GM21825 (cell line): ENCODE measurements around the gene CDKN2C.
A peak's percentile ranks its signal among the peaks of the same experiment; 100 is the strongest.
"Not testable (repeated sequence)": the region's sequence is repeated elsewhere in the genome, so short reads cannot be mapped to it uniquely, and the experiment has no call there.

Experiments used
- ATAC-seq: cut with Tn5 transposase; IDR thresholded peaks from one replicate; pipeline ENCODE4 v1.9.1; 2021; ENCODE audit warnings: mild to moderate bottlenecking, moderate library complexity; ENCODE audit not compliant: unreplicated experiment

Gene CDKN2C

DNA sequence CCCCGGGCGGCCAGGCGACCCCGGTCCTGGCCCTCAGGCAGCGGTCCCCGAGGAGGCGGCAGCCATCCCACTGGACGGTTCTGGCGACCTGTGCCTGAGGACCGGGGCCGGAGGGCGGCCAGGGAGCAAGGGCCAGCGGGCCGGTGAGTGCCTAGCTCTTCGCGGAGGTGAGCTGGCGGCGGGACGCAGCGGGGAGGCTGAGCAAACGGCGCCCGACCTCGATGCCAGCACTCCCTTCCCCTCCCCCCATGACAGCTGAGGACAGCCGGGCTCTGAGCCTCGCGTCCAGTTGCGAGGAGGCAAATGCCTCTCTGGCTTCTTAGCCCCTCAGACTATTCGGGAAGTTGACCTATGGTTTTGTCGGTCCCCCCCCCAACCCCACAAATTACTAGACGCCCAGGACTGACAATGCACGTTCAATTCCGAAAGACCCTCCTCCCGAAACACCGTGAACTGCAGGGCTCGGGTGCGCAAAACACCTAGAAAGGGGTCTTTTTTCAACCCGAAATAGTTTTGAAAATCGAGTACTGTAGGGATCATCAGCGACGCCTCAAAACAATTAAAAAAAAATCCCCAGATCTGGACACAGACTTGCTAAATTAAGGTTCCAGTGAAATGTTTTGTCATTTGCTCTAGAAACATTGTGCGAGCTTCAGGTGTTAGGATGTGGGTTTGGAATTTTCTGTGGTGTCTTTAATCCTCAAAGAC, 8.3 kb downstream of the CDKN2C start:
- ATAC-seq: peak; percentile 37

DNA sequence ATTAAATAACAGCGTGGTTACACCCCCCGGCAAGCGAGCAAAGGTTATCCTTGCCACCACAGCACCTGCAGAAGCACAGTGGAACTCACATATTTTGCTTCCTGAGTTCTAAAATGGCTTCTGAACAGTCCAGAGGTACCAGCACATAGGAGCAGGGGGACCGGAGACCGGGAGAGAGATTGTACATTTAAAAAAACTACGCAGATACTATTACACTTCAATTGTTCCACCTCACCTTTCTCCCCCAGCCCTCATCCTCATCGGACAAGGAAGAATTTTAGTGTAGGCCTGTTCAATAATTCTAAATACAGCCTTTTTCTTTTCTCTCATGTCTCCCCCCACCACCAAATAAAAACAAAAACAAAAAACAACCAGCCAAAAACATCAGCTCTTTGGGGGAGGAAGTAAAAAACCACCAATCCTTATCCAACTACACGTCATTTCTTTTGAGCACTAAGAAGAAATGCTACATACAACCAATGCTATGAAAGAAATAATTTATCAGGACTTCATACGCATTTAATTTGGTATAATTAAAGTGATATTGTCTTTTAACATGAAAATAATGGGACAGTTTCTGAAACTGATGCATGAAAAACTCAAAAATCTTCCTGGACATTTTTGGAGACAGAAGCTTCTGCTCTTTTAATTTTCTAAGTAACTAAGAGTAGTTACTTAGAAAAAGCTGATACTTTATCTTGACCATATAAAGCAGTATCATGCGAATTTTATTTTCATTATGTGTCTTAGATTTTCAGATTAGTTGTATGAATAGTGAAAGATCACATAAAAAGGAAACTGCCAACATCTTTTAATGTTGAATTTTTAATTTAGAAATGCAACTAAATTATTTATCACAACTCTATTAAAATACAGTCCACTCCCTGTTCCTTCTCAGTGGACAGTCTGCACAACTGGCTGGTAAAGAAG, 9.1 kb downstream of the CDKN2C start:
- no peak for ATAC-seq

DNA sequence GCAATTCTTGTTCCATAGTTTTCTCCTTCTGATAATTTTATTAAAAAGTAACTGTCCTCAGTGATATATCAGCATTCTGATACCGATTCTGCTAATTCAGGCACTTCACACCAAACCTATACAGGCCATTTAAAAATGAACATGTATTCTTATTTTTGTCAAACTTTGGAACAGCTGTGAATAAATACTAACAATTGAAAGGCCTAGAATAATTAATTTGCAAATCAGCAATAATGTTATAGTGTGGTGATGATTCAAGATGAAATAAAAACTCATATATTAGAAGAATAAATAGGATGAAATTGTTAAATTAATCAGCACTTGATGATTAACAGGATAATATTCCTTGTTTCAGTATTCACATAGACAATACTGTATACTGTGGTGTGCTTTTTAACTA, 9.9 kb downstream of the CDKN2C start:
- ATAC-seq: no peak

DNA sequence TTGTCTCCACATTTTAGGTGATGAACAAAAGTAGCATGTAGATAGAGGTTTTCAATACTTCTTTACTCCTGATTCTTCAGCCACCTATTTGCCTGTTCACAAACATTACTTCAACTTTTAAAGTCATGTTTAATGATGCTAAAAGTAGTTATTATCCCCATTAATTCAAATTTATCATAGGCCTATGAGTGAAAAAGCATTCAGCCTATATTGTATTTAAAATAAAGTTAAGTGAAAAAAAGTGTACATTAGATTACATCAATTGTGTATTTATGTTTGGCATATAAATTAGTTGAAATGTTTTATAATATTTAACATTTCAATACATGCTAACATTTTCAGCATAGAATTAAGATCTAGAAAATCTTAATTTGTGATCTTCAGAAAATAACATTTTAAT, 10.5 kb downstream of the CDKN2C start:
- ATAC-seq: no peak

DNA sequence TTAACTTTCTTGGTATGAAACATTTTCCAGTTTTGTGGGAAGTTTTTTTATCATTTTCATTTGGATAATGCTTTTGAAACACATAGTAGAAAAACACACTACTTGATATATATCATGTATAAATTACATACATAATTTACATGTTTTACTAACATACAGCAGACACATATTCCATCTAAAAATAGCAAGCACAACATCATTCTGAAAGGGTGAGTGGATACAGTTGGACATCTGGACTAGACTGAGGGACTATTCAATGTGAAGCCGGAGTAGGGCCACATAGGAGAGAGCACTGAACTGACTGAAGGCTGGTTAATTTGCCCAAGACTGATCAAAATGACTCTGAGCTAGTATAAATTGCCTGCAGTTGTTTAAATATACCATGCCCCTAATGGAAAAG, 11.7 kb downstream of the CDKN2C start:
- ATAC-seq: no peak

DNA sequence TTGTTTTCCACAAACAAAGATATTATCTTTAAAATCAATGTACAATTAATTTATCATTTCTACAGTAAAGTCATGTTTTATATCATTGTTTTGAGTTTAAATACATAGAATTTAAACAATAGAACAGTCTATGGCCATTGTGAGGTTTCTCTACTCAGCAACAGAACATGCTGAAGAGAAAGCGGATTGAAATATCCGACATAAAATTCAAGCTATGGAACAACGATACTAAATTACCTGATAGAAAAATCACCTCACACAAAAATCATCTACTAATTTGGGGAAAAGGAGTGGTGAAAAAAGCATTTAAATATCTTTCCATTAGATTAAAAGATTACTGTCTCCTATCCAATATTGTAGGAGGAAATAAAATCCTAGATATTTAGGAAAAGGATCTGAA, 12.6 kb downstream of the CDKN2C start:
- ATAC-seq: no peak

DNA sequence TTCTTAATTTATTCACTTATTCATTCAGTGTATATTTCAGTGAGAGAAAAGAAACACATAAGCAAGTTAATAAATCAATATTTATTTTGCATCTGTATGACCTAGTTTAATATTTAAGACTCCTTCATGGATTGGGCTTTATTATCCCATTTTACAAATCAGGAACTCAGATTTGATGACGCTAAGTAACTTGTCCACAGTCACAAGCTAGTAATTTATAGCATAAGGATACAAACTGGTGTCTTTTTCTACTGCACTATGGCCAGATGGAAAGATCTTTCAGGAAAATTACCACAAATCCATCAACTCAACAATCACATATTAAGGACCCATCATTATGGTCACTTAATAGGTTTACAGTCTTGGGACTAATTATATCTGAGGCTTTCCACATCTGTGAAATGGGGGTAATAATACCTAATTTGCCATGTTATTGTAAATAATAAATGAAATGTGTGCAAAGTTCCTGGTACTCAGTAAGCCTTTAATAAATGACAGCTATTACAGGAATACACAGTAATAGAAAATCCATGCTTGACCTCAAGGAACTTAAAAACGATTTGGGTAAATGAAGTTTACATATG, 13.3 kb downstream of the CDKN2C start:
- ATAC-seq: no peak

DNA sequence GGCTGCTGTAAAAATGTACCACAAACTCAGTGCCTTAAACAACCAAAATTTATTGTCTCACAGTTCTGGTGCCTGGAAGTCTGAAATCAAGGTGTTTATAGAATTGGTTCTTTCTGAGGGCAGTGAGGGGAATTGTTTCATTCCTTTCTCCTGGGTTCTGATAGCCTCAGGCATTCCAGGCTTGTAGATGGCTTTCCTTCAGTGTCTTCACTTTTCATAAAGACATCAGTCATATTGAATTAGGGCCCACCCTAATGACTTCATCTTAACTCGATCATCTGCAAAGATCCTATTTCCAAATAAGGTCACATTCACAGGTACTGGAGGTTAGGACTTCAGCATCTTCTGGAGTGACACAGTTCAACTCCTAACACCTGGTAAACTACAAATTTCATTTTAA, 15.0 kb downstream of the CDKN2C start:
- ATAC-seq: no peak

DNA sequence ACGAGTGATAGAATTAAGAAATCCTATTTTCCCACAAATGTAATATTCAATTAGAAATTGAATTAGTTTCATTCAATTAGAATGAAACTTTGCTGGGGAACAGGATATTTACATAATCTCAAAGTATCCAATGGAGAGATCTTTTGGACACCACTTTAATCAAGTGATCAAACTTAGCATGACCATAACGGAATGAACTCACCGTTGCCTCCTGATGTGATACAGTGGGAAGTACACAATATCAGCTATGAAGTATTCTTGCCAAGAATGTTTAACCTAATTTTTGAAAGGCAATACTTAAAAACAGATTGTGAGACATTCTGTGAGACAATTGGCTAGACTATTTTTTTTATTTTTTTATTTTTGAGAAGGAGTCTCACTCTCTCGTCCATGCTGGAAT, 16.6 kb downstream of the CDKN2C start:
- ATAC-seq: no peak

DNA sequence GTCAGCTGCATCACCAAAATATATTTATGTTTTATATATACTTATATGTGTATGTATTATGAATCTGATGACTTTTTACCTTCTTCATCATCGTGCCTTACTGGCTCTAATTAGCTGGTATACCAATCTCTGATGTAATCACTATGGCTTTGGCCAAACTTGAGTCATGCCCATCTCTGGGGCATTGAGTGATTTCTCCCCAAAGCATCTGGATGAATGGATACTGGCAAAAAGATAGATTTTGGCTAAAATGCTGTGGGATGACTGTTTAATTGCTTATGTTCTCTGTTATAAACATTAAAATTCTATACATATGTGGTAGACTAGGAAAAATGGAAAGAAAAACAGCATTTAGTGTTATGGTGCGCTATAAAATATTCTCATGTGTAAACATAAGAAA, 19.6 kb downstream of the CDKN2C start:
- no peak for ATAC-seq

DNA sequence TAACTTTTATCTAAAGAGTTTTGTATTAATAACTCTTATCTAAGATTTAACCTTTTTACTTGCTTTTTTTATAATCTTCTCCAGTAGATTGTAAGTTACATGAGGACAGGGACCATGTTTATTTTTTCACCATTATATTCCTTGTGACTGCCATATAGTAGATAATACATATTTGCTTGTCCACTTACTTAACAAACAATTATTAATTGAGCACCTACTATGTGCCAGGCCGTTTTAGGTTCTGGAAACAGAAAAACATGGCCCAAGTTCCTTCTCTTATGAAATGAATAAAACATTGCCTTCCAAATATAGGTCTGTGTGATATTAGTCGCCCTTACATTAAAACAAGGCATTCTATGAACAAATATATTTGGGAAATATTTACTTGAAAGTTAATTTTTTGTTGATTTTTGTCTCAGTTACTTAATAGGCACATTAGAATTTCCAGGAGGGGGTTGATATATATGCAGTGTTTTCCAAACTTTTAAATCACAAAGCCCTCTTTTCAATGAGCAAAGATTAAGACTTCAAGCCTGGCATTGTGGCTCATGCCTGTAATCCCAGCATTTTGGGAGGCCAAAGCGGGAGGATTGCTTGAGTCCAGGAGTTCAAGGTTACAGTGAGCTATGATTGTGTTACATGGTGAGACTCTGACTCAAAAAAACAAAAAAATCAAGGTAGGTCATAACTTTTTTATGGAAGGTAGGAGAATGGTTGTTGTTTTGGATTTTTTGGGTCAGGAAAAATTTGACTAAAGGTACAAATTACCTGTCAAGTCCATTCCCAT, 22.7 kb downstream of the CDKN2C start:
- ATAC-seq: no peak

DNA sequence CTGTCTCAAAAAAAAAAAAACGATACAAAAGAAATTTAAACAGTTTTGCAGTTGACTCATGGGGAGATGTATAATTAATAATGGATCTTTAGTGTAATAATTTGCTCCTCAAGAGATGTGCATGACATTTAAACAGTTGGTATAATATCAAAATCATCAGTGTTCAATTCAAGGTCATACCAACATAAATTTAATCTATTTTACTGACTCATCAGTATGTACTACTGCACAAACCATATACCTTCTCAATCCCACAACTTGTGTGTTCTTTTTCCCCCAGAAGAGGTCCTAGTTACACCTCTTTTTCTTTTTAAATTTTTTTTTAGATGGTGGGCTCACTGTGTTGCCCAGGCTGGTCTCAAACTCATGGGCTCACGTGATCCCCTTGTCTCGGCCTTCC, 23.6 kb downstream of the CDKN2C start:
- no peak for ATAC-seq

DNA sequence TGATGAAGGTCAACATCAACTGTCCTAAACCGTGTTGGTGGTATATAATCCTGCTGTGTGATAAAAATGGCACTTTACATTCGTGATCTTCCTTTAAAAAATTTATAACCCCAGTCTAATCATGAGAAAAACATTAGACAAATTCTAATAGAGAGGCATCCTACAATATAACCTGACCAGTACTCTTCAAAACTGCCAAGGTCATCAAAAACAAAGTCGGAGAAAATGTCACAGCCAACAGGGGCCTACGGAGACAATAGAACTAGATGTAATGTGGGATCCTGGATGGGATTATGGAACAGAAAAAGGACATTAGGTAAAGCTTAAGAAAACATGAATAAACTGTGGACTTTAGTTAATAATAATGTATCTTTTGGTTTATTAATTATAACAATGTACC, 25.0 kb downstream of the CDKN2C start:
- no peak for ATAC-seq

DNA sequence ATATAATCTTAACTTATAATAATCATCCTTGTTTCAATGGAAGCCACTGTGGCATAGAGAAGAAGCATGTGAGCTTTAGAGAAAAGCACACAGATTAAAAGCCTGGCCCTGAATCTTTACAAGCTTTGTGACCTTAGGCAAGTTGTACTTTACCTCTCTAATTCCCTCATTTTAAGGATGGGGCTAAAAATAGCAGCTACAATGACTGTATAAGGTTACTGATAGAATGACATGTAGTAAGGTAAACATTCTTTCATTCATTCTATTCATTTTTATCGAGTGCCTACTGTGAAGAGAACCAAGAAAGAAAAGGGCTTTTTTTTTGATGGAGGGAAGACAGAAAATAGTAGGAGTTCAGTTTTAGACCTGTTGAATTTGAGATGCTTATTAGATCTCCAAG, 25.6 kb downstream of the CDKN2C start:
- no peak for ATAC-seq

DNA sequence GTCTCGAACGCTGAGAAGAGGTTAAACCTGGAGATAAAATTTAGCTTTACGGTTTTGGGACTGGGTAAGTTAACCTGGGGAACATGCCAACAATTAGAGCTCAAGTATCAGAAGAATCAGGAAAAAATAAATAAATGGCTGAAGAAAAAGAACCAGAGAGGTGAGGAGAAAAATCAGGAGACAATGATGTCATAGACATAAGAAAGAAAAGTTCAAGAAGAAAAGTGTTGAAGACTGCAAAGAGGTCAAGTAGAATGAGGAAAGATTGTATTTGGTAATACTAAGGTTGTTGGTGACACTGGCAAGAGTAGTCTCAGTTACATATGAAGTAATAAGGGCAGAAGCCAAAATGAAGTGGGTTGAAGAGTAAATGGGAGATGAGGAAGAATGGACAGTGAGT, 26.0 kb downstream of the CDKN2C start:
- no peak for ATAC-seq

DNA sequence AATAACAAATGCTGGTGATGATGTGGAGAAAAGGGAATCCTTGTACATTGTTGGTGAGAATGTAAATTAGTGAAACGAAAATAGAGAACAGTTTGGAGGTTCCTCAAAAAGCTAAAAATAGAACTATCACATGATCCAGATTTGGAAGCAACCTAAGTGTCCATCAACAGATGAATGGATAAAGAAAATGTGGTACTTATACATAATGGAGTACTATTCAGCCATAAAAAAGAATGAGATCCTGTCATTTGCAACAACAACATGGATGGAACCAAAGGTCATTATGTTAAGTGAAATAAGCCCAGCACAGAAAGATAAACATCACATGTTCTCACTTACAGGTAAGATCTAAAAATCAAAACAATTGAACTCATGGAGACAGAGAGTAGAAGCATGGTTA, 29.3 kb downstream of the CDKN2C start:
- ATAC-seq: not testable (repeated sequence)

DNA sequence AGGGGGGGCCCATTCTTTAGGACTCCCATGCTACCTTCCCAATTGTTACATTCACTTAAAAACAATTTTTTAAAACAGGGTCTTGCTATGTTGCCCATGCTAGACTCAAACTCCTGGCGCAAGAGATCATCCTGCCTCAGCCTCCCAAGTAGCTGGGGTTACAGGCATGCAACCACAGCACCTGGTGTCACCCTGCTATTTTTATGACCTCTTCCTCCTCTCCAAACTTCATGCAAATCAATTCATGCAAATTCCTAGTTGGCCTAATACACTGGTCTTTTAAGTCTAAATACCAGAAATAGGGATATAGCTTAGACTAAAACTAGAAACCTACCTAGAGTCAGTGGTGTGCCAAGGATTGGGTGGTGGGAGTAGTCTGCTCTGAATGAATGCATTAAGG, 30.1 kb downstream of the CDKN2C start:
- peak; percentile 75 for ATAC-seq

DNA sequence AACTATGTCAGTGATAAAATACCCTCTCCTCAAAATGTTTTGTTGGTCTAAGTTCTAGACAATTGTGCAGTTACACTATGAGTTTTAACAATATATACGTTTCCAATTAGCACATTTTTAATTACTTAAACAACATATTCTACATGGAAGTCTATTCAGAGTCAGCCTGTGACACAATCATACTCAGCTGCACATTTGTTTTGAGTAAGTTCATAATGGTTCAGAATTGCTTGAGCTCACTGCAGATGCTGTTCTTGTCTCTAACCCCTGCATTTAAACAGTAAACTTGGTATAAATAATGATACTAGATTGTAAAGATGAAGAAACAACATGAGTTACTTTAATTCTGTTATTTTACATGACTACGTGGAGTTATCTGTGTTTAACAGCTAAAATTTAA, 30.6 kb downstream of the CDKN2C start:
- peak; percentile 27 for ATAC-seq

DNA sequence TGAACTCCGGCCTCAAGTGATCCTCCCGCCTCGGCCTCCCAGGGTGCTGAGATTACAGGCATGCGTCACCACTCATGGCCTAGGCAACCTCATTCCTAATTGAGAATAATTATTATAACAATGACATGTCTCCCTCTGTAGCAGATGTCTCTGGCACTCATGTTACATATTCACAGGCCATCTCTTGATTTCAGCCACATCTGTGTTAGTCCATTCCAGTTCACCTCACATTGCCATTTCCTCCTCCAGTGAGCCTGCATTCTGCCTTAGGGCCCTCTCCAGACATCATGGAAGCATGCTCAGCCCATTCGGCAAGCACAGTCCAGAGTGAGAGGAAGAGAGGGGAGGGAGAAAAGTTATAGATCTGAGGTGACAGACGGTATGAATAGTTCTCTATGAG, 32.5 kb downstream of the CDKN2C start:
- ATAC-seq: no peak

DNA sequence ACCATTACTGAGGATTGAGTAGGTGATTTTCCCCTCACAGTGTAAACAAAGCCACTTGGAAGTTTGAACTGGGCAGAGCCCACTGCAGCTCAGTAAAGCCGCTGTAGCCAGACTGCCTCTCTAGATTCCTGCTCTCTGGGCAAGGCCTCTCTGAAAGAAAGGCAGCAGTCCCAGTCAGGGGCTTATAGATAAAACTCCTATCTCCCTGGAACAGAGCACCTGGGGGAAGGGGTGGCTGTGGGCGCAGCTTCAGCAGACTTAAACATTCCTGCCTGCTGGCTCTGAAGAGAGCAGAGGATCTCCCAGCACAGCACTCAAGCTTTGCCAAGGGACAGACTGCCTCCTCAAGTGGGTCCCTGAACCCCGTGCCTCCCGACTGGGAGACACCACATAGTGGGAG, 35.5 kb downstream of the CDKN2C start:
- ATAC-seq: not testable (repeated sequence)

DNA sequence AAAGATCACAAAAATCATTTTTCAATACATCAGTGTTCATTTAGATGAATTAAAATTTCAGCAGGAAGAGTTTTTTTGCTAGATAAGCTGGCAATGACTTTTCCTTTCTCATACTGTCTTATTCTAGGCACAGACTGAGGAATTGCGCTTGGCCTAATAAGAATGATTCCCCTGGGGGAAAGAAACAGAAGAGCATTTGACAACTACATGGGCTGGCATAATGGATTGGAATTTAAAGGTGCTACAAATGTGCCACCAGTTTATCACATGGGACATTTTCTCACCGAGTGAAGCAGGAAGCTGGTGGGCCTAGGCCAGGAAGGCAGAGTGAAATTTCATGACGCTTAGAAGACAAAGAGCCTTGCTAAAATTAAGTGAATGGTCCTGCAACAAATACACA, 39.3 kb downstream of the CDKN2C start:
- no peak for ATAC-seq
